GM12878 (cell line): ENCODE measurements around the gene DNAJC5. TPM values are rescaled to one million over a fixed set of nuclear protein-coding genes. Genes with fewer than 3 reads are reported as not detected.

ENCODE experiments used
- polyA plus RNA-seq, 11 experiments: library from polyadenylated mRNA; depleted of rRNA in 4 of 11; unstranded in 6 of 11; stranded (reverse) in 5 of 11; fragments of >200 nt; fragmentation: Nextera tagmentation in 4 of 11; fragmentation: Illumina TruSeq in 1 of 11; extraction: Ambion mirVana in 4 of 11; extraction: Trizol in 1 of 11; gene quantifications; 1 replicate in 1 of 11; 2 replicates in 10 of 11; pipeline versions ENCODE4 v1.2.1 to v1.2.3, GENCODE V29; 2011 to 2016; ENCODE audit warnings: inconsistent platforms in 2 of 11, missing spikeins in 2 of 11, low read depth in 1 of 11
- total RNA-seq, 4 experiments: library from RNA; depleted of rRNA in 3 of 4; stranded (reverse); fragments of >200 nt in 3 of 4; fragmentation: Illumina TruSeq in 1 of 4; extraction: Trizol in 1 of 4; gene quantifications; 2 replicates each; pipeline versions ENCODE4 v1.2.1 to v1.2.3, GENCODE V29; 2013 to 2021
- TF ChIP-seq, protein P1 (sequence below): fragments of 150-350 bp; IDR thresholded peaks from 2 replicates; pipeline ENCODE4 v1.6.1; 2016; ENCODE audit warnings: low read depth, low read length
- TF ChIP-seq, protein P2 (sequence below): fragments of 450-650 bp; formaldehyde crosslinking; IDR thresholded peaks from 2 replicates; pipeline ENCODE4 v1.4.0; 2022; ENCODE audit warnings: mild to moderate bottlenecking, moderate library complexity
- TF ChIP-seq, protein P3 (sequence below): fragments of 450-650 bp; IDR thresholded peaks from 2 replicates; pipeline ENCODE4 v1.6.1; 2017; ENCODE audit warnings: mild to moderate bottlenecking

Gene DNAJC5
- total and polyA plus RNA-seq, 10 of the 15 experiments (the other 5 are each of a cell fraction or from before 2014, with no cell fraction given): 0.69 to 36.8 (median 17.0) TPM

DNA sequence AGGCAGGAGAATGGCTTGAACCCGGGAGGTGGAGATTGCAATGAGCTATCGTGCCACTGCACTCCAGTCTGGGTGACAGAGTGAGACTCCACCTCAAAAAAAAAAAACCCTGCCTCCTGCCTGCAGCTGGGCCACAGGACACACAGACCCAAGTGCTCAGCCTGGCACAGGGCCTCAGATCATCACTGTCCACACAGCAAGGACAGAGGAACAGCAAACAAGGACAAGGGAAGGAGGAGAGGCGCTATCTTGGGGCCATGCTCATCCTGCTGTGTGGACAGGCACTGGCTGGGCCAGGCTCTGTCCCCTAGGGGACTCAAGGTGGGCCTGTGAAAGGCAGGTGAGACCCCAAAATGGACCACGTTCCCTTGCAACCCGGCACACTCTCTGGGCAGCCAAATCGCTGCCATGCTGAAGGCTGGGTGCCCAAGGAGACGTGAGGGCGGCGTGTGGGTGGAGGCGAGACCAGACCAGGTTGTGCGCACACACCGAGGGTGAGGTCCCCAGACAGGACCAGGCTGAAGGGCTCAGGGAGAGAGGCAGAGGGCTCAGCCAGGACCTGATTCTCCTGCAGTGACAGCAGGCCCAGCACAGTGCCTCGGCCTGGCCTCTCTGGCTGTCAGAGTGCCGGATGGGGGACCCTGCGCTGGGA, 52.2 kb downstream of the DNAJC5 start (continued):
- TF ChIP-seq, protein P1, sequence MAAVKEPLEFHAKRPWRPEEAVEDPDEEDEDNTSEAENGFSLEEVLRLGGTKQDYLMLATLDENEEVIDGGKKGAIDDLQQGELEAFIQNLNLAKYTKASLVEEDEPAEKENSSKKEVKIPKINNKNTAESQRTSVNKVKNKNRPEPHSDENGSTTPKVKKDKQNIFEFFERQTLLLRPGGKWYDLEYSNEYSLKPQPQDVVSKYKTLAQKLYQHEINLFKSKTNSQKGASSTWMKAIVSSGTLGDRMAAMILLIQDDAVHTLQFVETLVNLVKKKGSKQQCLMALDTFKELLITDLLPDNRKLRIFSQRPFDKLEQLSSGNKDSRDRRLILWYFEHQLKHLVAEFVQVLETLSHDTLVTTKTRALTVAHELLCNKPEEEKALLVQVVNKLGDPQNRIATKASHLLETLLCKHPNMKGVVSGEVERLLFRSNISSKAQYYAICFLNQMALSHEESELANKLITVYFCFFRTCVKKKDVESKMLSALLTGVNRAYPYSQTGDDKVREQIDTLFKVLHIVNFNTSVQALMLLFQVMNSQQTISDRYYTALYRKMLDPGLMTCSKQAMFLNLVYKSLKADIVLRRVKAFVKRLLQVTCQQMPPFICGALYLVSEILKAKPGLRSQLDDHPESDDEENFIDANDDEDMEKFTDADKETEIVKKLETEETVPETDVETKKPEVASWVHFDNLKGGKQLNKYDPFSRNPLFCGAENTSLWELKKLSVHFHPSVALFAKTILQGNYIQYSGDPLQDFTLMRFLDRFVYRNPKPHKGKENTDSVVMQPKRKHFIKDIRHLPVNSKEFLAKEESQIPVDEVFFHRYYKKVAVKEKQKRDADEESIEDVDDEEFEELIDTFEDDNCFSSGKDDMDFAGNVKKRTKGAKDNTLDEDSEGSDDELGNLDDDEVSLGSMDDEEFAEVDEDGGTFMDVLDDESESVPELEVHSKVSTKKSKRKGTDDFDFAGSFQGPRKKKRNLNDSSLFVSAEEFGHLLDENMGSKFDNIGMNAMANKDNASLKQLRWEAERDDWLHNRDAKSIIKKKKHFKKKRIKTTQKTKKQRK: no peak
- TF ChIP-seq, protein P2, sequence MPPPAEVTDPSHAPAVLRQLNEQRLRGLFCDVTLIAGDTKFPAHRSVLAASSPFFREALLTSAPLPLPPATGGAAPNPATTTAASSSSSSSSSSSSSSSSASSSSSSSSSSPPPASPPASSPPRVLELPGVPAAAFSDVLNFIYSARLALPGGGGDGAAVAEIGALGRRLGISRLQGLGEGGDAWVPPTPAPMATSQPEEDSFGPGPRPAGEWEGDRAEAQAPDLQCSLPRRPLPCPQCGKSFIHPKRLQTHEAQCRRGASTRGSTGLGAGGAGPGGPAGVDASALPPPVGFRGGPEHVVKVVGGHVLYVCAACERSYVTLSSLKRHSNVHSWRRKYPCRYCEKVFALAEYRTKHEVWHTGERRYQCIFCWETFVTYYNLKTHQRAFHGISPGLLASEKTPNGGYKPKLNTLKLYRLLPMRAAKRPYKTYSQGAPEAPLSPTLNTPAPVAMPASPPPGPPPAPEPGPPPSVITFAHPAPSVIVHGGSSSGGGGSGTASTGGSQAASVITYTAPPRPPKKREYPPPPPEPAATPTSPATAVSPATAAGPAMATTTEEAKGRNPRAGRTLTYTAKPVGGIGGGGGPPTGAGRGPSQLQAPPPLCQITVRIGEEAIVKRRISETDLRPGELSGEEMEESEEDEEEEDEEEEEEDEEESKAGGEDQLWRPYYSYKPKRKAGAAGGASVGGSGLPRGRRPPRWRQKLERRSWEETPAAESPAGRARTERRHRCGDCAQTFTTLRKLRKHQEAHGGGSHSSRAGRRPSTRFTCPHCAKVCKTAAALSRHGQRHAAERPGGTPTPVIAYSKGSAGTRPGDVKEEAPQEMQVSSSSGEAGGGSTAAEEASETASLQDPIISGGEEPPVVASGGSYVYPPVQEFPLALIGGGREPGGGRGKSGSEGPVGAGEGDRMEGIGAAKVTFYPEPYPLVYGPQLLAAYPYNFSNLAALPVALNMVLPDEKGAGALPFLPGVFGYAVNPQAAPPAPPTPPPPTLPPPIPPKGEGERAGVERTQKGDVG (CRISPR knock-in tag): no peak
- TF ChIP-seq, protein P3, sequence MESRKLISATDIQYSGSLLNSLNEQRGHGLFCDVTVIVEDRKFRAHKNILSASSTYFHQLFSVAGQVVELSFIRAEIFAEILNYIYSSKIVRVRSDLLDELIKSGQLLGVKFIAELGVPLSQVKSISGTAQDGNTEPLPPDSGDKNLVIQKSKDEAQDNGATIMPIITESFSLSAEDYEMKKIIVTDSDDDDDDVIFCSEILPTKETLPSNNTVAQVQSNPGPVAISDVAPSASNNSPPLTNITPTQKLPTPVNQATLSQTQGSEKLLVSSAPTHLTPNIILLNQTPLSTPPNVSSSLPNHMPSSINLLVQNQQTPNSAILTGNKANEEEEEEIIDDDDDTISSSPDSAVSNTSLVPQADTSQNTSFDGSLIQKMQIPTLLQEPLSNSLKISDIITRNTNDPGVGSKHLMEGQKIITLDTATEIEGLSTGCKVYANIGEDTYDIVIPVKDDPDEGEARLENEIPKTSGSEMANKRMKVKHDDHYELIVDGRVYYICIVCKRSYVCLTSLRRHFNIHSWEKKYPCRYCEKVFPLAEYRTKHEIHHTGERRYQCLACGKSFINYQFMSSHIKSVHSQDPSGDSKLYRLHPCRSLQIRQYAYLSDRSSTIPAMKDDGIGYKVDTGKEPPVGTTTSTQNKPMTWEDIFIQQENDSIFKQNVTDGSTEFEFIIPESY: no peak
